Measurements from ENCODE around the gene FAM72D. TPM values are rescaled to one million over a fixed set of nuclear protein-coding genes. Genes with fewer than 3 reads are reported as not detected.
"Not testable (repeated sequence)": the region's sequence is repeated elsewhere in the genome, so short reads cannot be mapped to it uniquely, and the experiment has no call there.

The FAM72D gene
- 1.5 TPM in 2 replicates for total RNA-seq (2012; rRNA removed)

DNA sequence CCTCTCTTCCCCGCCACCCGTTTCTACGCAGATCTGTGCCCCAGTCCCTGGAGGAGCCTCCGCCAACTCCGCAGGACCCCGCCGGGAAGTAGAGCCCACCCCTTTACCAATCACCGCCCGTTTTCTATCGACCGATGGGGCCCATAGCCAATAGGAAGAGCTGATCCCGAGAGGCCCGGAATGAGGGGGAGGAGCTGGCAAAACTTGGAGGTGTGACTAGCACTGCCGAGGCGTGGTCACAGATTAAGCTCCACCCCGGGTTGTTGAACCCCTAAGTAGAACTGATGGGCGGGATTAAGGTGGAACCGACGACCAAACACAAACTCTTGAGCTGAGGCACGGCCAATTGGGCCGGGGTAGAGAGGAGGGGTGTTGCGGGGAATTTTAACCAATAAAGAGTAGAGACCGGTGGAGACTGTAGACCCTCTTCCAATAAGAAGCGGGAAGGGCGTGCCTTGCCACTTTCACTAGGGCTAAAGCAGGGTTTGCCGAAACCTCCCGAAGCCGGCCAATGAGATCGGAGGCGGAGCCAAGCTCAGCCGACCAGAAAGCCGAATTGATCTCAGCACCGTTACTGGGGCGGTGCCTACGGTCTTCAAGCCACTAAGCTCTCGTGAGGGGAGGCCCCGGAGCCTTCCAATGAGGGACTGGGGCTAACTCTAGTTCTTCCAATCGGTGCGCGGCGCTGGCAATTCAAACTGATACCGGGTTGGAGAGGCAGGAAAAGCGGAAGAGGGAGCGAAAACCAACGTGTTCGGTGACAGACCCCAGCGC is at the start of gene FAM72D, which contains the start of gene SRGAP2B:
Gene FAM72D (plus strand): TSS at position 691 of the 774 bp plus-strand sequence. CDS start 874 bp downstream, outside the sequence.
Gene SRGAP2B (minus strand): TSS at position 45 of the 774 bp plus-strand sequence. CDS start 2,427 bp downstream, outside the sequence.
- H3K4me1 ChIP-seq (ENCODE audit: control insufficient read depth, insufficient read depth, low read length); H3K9me3 ChIP-seq (replicated peaks; ENCODE audit: low read length); H3K9ac ChIP-seq (ENCODE audit: low read depth, low read length); H3K36me3 ChIP-seq (ENCODE audit: insufficient read depth, low read length); H3K27me3 ChIP-seq (ENCODE audit: control insufficient read depth, insufficient read depth, low read length): not testable (repeated sequence)
- peak within 1 kb of the TSS; percentile 58 for H3K4me2 ChIP-seq (ENCODE audit: low read length)
- peak within 1 kb of the TSS; percentile 63 for H3K4me3 ChIP-seq (ENCODE audit: low read length)

DNA sequence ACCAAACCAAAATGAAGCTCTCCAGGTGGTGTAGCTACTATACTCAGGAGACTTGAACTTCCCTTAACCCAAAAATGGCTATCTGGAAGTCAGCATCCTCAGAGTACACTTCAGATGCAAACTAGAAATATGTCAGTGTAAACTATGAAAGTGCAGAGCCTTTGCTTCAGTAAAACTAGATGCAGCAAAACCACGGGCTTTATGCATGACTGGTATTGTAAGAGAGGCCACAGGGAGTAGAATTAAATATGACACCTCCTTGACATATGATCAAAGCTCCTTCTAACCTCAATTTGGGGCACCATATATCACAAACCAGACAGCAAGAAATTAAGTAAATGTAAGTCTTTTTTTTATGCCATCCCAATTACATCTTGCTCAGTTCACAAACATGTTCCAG is 48.2 kb upstream of the FAM72D start:
- not testable (repeated sequence) for H3K9ac ChIP-seq (ENCODE audit: low read depth, low read length); H3K4me1 ChIP-seq (ENCODE audit: control insufficient read depth, insufficient read depth, low read length); H3K27me3 ChIP-seq (ENCODE audit: control insufficient read depth, insufficient read depth, low read length); H3K4me2 ChIP-seq (ENCODE audit: low read length); H3K36me3 ChIP-seq (ENCODE audit: insufficient read depth, low read length); H3K9me3 ChIP-seq (replicated peaks; ENCODE audit: low read length); H3K4me3 ChIP-seq (ENCODE audit: low read length)

DNA sequence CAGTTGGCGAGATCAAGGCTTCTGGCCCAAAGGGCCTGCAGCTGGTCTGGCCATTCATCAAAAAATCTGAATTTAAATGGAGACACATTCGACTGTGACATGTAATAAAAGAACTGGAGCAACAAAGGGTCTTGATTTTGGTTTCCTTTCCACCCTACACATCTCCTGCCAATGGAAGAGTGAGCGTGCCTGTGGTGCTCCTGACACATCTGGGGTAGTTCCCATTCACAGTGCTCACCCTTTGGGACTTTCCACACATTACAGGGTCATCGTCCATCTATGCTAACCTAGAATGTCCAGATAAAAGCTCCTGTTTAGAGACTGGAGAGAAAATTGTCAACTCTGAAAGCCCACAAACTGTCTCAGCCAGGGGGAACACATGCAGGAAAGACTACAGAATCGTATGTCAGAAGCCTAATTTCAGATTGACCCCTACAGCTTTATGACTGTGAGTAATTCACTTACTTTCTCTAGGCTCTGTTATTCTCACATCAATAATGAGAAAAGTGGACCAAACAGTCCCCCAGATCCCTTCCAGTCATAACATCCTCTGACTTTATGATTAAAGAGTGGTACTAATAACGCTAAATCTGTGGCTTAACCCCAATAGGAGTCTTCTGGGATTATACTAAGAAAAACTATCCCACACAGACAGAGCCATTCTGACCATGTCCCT is 47.5 kb upstream of the FAM72D start:
- not testable (repeated sequence) for H3K4me2 ChIP-seq (ENCODE audit: low read length); H3K9ac ChIP-seq (ENCODE audit: low read depth, low read length); H3K4me3 ChIP-seq (ENCODE audit: low read length); H3K4me1 ChIP-seq (ENCODE audit: control insufficient read depth, insufficient read depth, low read length); H3K36me3 ChIP-seq (ENCODE audit: insufficient read depth, low read length); H3K9me3 ChIP-seq (replicated peaks; ENCODE audit: low read length); H3K27me3 ChIP-seq (ENCODE audit: control insufficient read depth, insufficient read depth, low read length)

DNA sequence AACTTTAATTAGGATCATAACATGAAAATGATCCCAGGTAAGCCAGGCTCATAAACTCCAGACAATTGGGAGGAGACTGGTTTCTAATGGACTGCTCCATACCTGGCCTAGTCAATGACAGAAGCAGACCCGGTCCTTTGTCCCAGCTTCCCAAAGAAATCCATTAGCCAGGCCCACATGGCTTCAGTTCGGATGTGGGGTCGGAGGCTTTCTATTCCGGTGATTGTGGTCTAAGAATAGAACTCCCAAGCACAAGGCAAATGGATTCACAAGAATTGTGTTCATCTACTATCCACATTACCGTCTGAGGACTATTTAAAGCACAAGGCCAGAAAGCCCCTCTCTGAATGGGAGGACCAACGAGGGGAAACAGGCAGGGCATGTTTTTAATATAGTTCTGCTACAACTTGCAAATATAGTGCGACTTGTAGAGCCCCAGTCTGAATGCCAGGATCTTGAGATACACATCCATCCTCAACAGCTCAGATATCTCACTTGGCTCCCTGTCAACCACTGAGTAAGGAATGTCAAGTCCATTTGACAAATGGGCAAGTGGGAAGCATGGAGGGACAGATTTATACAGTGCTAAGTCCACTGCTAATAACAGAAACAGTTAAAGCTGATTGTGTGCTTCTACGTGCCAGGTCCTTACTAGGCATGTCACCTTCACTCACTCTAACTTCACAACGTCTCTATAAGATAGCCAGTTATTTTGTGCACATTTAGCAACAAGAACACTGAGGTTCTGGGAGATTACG is 43.6 kb upstream of the FAM72D start:
- not testable (repeated sequence) for H3K36me3 ChIP-seq (ENCODE audit: insufficient read depth, low read length); H3K9me3 ChIP-seq (replicated peaks; ENCODE audit: low read length); H3K9ac ChIP-seq (ENCODE audit: low read depth, low read length); H3K4me1 ChIP-seq (ENCODE audit: control insufficient read depth, insufficient read depth, low read length); H3K4me3 ChIP-seq (ENCODE audit: low read length); H3K27me3 ChIP-seq (ENCODE audit: control insufficient read depth, insufficient read depth, low read length); H3K4me2 ChIP-seq (ENCODE audit: low read length)

DNA sequence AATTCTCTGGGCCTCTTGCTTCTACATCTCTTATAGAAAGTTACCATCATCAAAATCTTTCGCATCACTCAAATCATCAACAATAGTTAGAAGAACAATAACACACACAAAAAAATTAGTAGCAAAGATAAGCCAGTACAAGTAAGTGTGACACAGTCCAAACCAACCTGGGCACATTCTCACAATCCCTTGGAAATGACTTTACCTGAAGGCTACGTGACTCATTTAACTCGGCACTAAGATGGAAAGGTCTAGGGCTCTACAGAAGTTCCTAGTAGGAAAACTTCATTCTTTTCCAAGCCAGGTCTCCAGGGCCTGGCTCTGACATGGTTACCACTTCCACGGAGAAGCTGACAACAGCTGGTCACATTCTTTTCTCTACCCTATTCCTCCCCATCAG is 42.3 kb upstream of the FAM72D start:
- H3K4me3 ChIP-seq (ENCODE audit: low read length); H3K9ac ChIP-seq (ENCODE audit: low read depth, low read length); H3K36me3 ChIP-seq (ENCODE audit: insufficient read depth, low read length); H3K4me2 ChIP-seq (ENCODE audit: low read length); H3K4me1 ChIP-seq (ENCODE audit: control insufficient read depth, insufficient read depth, low read length); H3K9me3 ChIP-seq (replicated peaks; ENCODE audit: low read length); H3K27me3 ChIP-seq (ENCODE audit: control insufficient read depth, insufficient read depth, low read length): not testable (repeated sequence)

DNA sequence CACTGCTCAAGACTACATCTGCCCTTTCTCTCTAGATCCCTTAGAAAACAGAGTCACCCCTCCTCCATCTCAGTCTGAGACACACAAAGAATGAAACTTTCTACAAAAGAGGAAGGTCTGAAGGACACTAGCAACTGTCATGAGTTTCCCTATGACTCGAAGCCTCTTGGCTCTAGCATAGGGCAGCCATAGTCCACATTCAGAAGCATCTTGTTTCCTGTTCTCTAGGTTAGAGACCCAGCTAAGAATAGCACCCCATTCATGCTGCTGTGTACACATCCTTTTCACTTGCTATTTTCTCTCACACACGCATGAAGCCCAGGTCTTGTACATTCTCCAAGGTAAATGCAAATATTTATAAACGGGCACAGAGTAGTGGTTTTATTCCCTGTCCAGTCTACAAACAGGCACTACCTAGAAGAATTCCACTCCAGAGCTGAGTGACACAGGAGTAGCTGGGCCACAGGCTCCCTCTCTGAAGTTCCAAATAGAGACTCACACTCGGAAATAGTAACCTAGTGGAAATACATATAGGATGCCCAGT is 40.5 kb upstream of the FAM72D start:
- not testable (repeated sequence) for H3K27me3 ChIP-seq (ENCODE audit: control insufficient read depth, insufficient read depth, low read length); H3K4me2 ChIP-seq (ENCODE audit: low read length); H3K9me3 ChIP-seq (replicated peaks; ENCODE audit: low read length); H3K4me1 ChIP-seq (ENCODE audit: control insufficient read depth, insufficient read depth, low read length); H3K4me3 ChIP-seq (ENCODE audit: low read length); H3K36me3 ChIP-seq (ENCODE audit: insufficient read depth, low read length); H3K9ac ChIP-seq (ENCODE audit: low read depth, low read length)

DNA sequence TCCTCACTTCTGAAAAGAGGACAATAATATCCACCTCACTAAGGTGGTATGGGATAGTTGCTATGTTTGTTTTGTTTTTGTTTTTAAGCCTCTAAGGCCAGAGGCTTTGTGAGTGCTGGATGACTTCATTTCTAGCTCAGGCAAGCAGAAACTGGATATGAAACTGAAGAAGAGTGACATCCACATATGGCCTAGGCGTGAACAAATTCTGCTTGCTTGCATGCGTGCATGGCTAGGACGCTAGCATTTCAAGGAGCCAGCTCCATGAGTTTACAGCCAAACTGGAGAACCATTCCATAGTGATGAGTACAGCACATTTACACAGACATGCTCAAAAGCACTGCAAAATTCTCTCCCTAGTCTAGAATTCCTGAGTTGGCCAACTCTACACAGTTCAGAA is 37.6 kb upstream of the FAM72D start:
- not testable (repeated sequence) for H3K9me3 ChIP-seq (replicated peaks; ENCODE audit: low read length); H3K4me1 ChIP-seq (ENCODE audit: control insufficient read depth, insufficient read depth, low read length); H3K9ac ChIP-seq (ENCODE audit: low read depth, low read length); H3K4me2 ChIP-seq (ENCODE audit: low read length); H3K4me3 ChIP-seq (ENCODE audit: low read length); H3K27me3 ChIP-seq (ENCODE audit: control insufficient read depth, insufficient read depth, low read length); H3K36me3 ChIP-seq (ENCODE audit: insufficient read depth, low read length)

DNA sequence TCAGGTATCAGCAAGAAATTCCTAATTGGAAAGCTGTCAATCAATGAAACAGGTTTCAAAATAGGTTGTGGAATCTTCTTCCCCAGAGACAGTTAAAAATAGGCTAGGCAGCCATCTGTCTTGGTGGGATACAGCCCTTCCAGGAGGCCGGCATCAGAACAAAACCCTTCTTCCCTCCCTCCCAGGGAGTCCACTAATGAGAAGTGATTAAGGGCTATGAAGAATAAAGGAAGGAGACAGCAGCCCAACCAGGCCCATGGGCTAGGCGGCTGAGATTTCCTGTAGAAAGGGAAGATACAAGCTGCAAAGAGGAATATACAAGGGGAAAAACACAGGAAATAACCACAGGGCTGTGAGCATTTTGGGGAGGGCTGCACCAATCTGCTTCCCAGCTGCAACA is 32.5 kb upstream of the FAM72D start:
- not testable (repeated sequence) for H3K9ac ChIP-seq (ENCODE audit: low read depth, low read length); H3K27me3 ChIP-seq (ENCODE audit: control insufficient read depth, insufficient read depth, low read length); H3K4me3 ChIP-seq (ENCODE audit: low read length); H3K4me2 ChIP-seq (ENCODE audit: low read length); H3K9me3 ChIP-seq (replicated peaks; ENCODE audit: low read length); H3K4me1 ChIP-seq (ENCODE audit: control insufficient read depth, insufficient read depth, low read length); H3K36me3 ChIP-seq (ENCODE audit: insufficient read depth, low read length)

DNA sequence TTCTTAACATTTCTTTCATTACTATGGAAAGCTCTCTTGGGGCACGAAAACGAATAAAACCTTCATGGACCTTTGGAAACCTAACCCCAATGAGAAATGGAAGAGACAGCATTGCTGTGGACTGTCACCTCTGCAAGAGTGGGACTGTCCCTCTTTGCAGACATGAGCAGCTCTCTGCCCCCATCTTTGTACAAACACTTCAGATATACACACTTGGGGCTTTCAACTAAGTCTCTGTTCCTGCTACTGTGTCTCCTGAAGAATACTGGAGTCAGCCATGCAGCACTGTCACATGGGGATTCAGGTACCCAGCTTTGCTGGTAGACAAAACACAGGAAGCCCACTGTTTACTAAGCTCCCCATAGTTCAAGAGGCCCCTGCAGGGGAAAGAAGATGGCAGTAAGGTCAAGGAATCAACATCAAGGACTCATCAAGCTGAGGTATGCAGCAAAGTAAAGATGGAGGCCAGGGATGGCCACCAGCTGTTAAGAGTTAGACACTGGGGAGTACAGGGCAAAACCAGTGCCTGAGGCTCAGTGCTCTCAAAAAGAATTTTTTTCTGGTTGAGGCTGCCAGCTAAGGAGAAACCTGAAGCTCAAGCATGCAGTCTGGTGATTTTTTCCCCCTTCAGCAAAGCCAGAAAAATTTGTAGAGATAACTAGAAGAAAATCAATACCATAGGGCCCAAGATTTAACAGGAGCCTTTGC is 31.7 kb upstream of the FAM72D start:
- not testable (repeated sequence) for H3K4me2 ChIP-seq (ENCODE audit: low read length)

DNA sequence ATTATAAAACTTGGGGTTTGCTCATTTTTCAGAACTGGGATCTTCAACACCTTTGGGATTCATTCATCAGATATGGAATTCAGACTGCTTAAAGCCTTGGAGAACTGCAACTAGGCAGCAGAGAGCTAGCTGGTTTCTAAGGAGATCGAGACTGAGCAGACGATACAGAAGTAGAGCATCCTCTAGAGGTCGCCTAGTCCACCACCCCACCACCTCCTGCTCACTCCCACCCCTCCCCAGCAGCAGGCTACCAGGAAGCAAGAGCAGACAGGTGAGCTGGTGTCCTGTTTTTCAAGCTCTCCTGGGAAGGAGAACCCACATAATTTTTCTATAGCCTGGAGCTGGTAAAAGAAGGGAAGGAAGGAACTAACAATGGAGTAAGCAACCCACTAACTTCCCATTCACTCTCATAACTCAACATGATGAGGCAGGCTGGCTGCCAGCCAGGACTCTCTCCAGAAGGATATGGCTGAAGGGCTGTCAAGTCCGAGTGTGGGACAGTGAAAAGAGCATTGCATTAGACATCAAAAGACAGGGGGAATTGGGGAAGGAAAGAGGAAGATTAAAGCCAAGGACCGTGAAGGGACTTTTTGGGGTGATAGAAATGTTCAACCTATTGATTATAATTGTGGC is 30.5 kb upstream of the FAM72D start:
- H3K36me3 ChIP-seq (ENCODE audit: insufficient read depth, low read length); H3K9me3 ChIP-seq (replicated peaks; ENCODE audit: low read length); H3K9ac ChIP-seq (ENCODE audit: low read depth, low read length); H3K4me3 ChIP-seq (ENCODE audit: low read length); H3K4me2 ChIP-seq (ENCODE audit: low read length); H3K4me1 ChIP-seq (ENCODE audit: control insufficient read depth, insufficient read depth, low read length); H3K27me3 ChIP-seq (ENCODE audit: control insufficient read depth, insufficient read depth, low read length): not testable (repeated sequence)

More for the DNA sequence above, 31.7 kb upstream of the FAM72D start:
- H3K36me3 ChIP-seq (ENCODE audit: insufficient read depth, low read length); H3K9ac ChIP-seq (ENCODE audit: low read depth, low read length); H3K27me3 ChIP-seq (ENCODE audit: control insufficient read depth, insufficient read depth, low read length); H3K9me3 ChIP-seq (replicated peaks; ENCODE audit: low read length); H3K4me3 ChIP-seq (ENCODE audit: low read length); H3K4me1 ChIP-seq (ENCODE audit: control insufficient read depth, insufficient read depth, low read length): not testable (repeated sequence)

DNA sequence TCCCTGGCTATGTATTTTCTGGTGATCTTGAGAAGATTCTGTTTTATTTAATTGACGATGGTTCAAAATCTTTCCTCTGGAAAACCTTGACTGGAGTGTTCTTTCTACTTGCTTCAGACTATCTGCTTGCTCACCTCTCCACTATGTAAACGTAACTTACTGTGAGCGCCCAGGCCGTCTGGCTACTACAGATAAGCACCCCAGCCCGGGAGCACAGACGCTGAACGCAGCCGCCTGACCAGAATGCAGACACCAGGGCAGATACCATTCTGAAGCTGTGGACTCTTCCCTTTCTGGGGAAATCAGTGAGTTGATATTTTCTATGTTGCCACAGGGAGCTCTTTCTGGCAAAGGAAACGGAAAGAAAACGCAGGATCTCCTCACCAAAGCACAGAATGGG is 29.3 kb upstream of the FAM72D start:
- not testable (repeated sequence) for H3K4me2 ChIP-seq (ENCODE audit: low read length); H3K4me3 ChIP-seq (ENCODE audit: low read length); H3K9me3 ChIP-seq (replicated peaks; ENCODE audit: low read length); H3K9ac ChIP-seq (ENCODE audit: low read depth, low read length); H3K4me1 ChIP-seq (ENCODE audit: control insufficient read depth, insufficient read depth, low read length); H3K27me3 ChIP-seq (ENCODE audit: control insufficient read depth, insufficient read depth, low read length); H3K36me3 ChIP-seq (ENCODE audit: insufficient read depth, low read length)
